Cardiac fibroblast (primary cell): ENCODE results near the gene PGM5.

Experiments used
- DNase-seq, 2 donors: peaks; one replicate each; pipeline versions ENCODE4 v3.0.0 to v3.0.0-alpha.2; 2010; ENCODE audit warnings: low read depth in 2 of 2
- H3K4me3 ChIP-seq, 2 donors: replicated peaks in 1 of 2; 1 replicate in 1 of 2; 2 replicates in 1 of 2; pipeline ENCODE4 v1.5.1; 2011; ENCODE audit warnings: low read depth in 2 of 2, low read length in 2 of 2, mild to moderate bottlenecking in 2 of 2, moderate library complexity in 1 of 2
- TF ChIP-seq, protein P1 (sequence below): IDR thresholded peaks from one replicate; pipeline ENCODE4 v1.5.1; 2011; ENCODE audit warnings: low read depth, mild to moderate bottlenecking, low read length, inconsistent platforms

Gene PGM5

GRCh38 chr9:68575817-68576216 lies 219.4 kb downstream of the PGM5 start:
- TF ChIP-seq, protein P1, sequence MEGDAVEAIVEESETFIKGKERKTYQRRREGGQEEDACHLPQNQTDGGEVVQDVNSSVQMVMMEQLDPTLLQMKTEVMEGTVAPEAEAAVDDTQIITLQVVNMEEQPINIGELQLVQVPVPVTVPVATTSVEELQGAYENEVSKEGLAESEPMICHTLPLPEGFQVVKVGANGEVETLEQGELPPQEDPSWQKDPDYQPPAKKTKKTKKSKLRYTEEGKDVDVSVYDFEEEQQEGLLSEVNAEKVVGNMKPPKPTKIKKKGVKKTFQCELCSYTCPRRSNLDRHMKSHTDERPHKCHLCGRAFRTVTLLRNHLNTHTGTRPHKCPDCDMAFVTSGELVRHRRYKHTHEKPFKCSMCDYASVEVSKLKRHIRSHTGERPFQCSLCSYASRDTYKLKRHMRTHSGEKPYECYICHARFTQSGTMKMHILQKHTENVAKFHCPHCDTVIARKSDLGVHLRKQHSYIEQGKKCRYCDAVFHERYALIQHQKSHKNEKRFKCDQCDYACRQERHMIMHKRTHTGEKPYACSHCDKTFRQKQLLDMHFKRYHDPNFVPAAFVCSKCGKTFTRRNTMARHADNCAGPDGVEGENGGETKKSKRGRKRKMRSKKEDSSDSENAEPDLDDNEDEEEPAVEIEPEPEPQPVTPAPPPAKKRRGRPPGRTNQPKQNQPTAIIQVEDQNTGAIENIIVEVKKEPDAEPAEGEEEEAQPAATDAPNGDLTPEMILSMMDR = no peak
- DNase-seq = no peak
- no peak overlapping the region for H3K4me3 ChIP-seq

DNA sequence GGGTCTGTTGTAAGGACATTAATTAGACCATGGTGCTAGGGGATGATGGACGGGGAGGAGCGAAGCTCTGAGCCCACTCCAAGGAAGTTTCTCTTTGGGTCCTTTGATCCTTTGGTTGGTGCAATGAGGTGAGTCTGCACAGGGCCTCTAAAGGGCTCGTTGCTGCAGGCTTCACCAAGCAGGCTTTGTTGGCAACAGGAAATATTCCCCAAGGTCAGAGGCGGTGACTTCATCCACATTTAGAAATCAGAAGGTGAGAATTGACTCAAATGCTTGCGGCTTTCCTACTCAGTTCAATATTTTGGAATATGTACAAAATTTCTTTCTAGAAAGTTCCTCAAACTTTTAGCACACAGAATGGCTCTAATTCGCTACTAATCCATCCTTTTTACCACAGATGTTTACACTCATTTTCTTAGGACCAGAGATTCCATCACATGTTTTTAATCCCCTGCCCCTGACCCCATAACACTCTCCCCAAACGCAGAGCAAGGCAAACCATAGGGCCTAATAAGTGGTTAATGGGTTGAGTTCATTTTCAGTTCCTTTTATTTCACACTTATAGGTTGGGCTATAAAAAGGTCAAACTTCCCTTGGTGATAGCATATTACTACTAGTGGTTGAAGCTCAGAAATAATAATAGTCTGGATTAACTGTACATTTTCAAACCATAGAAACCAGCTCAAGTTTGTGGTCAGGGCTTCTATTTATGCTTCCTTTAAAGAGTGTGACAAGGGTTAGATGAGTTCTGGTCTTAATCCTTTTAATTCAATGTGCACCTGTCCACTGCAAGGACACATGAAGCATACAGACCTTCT lies 221.6 kb downstream of the PGM5 start:
- DNase-seq = no peak
- no peak overlapping the region for H3K4me3 ChIP-seq
- TF ChIP-seq, protein P1 = no peak
